MM.1S (cell line): ENCODE data around the gene PLCB2.

Source experiments
- DNase-seq: peaks from one replicate; pipeline ENCODE4 v3.0.0-alpha.2; 2015
- H2AFZ ChIP-seq: fragments of 300-600 bp; sonication (generic); 2 replicates; pipeline ENCODE4 v1.6.0; 2016; ENCODE audit warnings: antibody characterized with exemption, low read length
- H3F3A ChIP-seq: fragments of 300-600 bp; sonication (generic); 2 replicates; pipeline ENCODE4 v1.6.1; 2016; ENCODE audit warnings: mild to moderate bottlenecking, antibody characterized with exemption, low read length, moderate library complexity, mixed read lengths; ENCODE audit not compliant: insufficient read depth
- H3K27ac ChIP-seq: fragments of 300-600 bp; sonication (generic); 2 replicates; pipeline ENCODE4 v1.5.1; 2016; ENCODE audit warnings: mild to moderate bottlenecking, low read length
- H3K27me3 ChIP-seq: fragments of 300-600 bp; sonication (generic); replicated peaks from 2 replicates; pipeline ENCODE4 v1.6.0; 2016; ENCODE audit warnings: low read length; ENCODE audit not compliant: insufficient read depth
- H3K36me3 ChIP-seq: fragments of 300-600 bp; sonication (generic); replicated peaks from 2 replicates; pipeline ENCODE4 v1.6.1; 2016; ENCODE audit warnings: mild to moderate bottlenecking, low read length, mixed read lengths; ENCODE audit not compliant: insufficient read depth
- H3K4me1 ChIP-seq: fragments of 300-600 bp; sonication (generic); 2 replicates; pipeline ENCODE4 v1.6.1; 2016; ENCODE audit warnings: low read length, mixed read lengths
- H3K4me2 ChIP-seq: fragments of 300-600 bp; sonication (generic); 2 replicates; pipeline ENCODE4 v1.6.0; 2016; ENCODE audit warnings: low read depth, low read length
- H3K4me3 ChIP-seq: fragments of 300-600 bp; sonication (generic); 2 replicates; pipeline ENCODE4 v1.5.1; 2016; ENCODE audit warnings: low read length, mixed read lengths
- H3K79me2 ChIP-seq: fragments of 300-600 bp; sonication (generic); 2 replicates; pipeline ENCODE4 v1.6.1; 2016; ENCODE audit warnings: mixed run types, low read length, mixed read lengths
- H3K9ac ChIP-seq: fragments of 300-600 bp; sonication (generic); 2 replicates; pipeline ENCODE4 v1.6.1; 2016; ENCODE audit warnings: low read length, mixed read lengths
- H3K9me2 ChIP-seq: fragments of 300-600 bp; sonication (generic); replicated peaks from 2 replicates; pipeline ENCODE4 v1.6.1; 2016; ENCODE audit warnings: mild to moderate bottlenecking, low read length, mixed read lengths; ENCODE audit not compliant: insufficient read depth
- H3K9me3 ChIP-seq: fragments of 300-600 bp; sonication (generic); replicated peaks from 2 replicates; pipeline ENCODE4 v1.6.1; 2016; ENCODE audit warnings: mild to moderate bottlenecking, low read length, mixed read lengths; ENCODE audit not compliant: insufficient read depth
- H4K20me1 ChIP-seq: fragments of 300-600 bp; sonication (generic); 2 replicates; pipeline ENCODE4 v1.6.1; 2016; ENCODE audit warnings: mild to moderate bottlenecking, low read length, moderate library complexity, mixed read lengths; ENCODE audit not compliant: insufficient read depth
- CTCF ChIP-seq: fragments of 300-600 bp; sonication (generic); IDR thresholded peaks from 2 replicates; pipeline ENCODE4 v1.5.1; 2016; ENCODE audit warnings: antibody characterized with exemption, low read length, mixed read lengths
- EZH2 ChIP-seq: fragments of 300-600 bp; sonication (generic); optimal IDR thresholded peaks from 2 replicates; pipeline ENCODE3; 2017; ENCODE audit warnings: low read depth, mild to moderate bottlenecking, antibody characterized with exemption, low read length, mixed read lengths
- EZH2phosphoT487 ChIP-seq: fragments of 300-600 bp; sonication (generic); IDR thresholded peaks from 2 replicates; pipeline ENCODE4 v1.6.1; 2018; ENCODE audit warnings: antibody characterized with exemption, low read length

PLCB2 gene

GRCh38 chr15:40240619-40241221 lies 67.0 kb downstream of the PLCB2 start:
- H3K9me2 ChIP-seq = no peaks in the 10 kb centered on the region
- H3K4me3 ChIP-seq = no peak overlapping the region
- H3K27me3 ChIP-seq = no peaks in the 10 kb centered on the region
- no peak for DNase-seq
- no peak overlapping the region for H2AFZ ChIP-seq
- no peaks in the 10 kb centered on the region for H4K20me1 ChIP-seq
- H3K4me2 ChIP-seq = no peak overlapping the region
- TF ChIP-seq EZH2 = no peak
- no peak for TF ChIP-seq CTCF
- TF ChIP-seq EZH2phosphoT487 = no peak
- 0 out of 2 replicates have a peak, but pooled peaks cover 6% of the 10 kb centered on the region for H3K4me1 ChIP-seq
- H3K79me2 ChIP-seq = no peaks in the 10 kb centered on the region
- H3K27ac ChIP-seq = no peak overlapping the region
- no peaks in the 10 kb centered on the region for H3F3A ChIP-seq
- H3K36me3 ChIP-seq = no peaks in the 10 kb centered on the region
- H3K9ac ChIP-seq = no peak overlapping the region
- H3K9me3 ChIP-seq = no peaks in the 10 kb centered on the region

- Histone ChIP-seq H3K4me2 (no peak overlapping the region), H2AFZ (no peak overlapping the region), H4K20me1 (no peaks in the 10 kb centered on the region), H3K27ac (no peak overlapping the region), H3F3A (no peaks in the 10 kb centered on the region), H3K79me2 (no peaks in the 10 kb centered on the region), H3K9me2 (no peaks in the 10 kb centered on the region), H3K4me3 (no peak overlapping the region), H3K36me3 (no peaks in the 10 kb centered on the region), H3K9me3 (no peaks in the 10 kb centered on the region), H3K9ac (no peak overlapping the region), H3K4me1 (peaks cover 8% of the 10 kb centered on the region), H3K27me3 (no peaks in the 10 kb centered on the region)
- no peak for DNase-seq
- TF ChIP-seq EZH2 (no peak), CTCF (no peak), EZH2phosphoT487 (no peak)
These were observed 67.8 kb downstream of the PLCB2 start for GRCh38 chr15:40239693-40240618.

GRCh38 chr15:40239404-40239692 lies 68.4 kb downstream of the PLCB2 start:
- no peaks in the 10 kb centered on the region for H4K20me1 ChIP-seq
- H3K4me3 ChIP-seq = no peak overlapping the region; the same call in 1 of the 2 replicates
- no peak for DNase-seq
- H3K79me2 ChIP-seq = no peaks in the 10 kb centered on the region
- no peaks in the 10 kb centered on the region for H3K9me3 ChIP-seq
- H3K9ac ChIP-seq = no peak overlapping the region
- no peaks in the 10 kb centered on the region; the same call in 1 of the 2 replicates for H3F3A ChIP-seq
- H3K4me1 ChIP-seq = peaks cover 14% of the 10 kb centered on the region
- no peak for TF ChIP-seq EZH2phosphoT487
- H3K27me3 ChIP-seq = no peaks in the 10 kb centered on the region
- H3K36me3 ChIP-seq = no peaks in the 10 kb centered on the region
- H3K4me2 ChIP-seq = peak overlapping the region; percentile 59; the same call in 1 of the 2 replicates
- no peaks in the 10 kb centered on the region for H3K9me2 ChIP-seq
- peak overlapping the region; percentile 19; the same call in 1 of the 2 replicates for H2AFZ ChIP-seq
- H3K27ac ChIP-seq = no peak overlapping the region
